ENCODE data around the gene NPLOC4.

Gene NPLOC4

DNA sequence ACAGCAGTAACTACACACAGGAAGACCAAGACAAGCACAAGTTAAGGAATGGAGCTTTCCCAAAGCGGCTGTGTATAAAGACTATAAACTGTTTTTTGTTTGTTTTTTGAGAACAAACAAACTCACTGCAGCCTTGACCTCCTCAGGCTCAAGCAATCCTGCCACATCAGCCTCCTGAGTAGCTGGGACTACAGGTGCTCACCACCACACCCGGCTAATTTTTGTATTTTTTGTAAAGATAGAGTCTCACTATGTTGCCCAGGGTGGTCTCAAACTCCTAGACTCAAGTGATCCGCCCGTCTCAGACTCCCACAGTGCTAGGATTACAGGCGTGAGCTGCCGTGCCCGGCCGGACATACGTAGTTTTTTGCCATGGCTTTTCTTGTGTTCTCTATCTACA, 23.5 kb upstream of the NPLOC4 start:
- DNase-seq: no peak

DNA sequence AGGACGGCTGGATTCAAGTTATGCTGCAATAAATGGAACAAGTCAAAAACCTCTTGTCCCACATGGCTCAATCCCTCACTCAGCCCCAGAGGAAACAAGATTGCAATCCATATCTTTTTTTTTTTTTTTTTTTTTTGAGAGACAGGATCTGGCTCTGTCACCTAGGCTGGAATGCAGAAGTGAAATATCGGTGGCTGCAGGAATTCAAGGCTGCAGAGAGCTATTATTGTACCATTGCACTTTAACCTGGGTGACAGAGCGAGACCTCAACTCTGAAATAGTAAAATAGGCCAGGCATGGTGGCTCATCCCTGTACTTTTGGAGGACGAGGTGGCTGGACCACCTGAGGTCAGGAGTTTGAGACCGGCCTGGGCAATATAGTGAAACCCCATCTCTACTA, 22.1 kb upstream of the NPLOC4 start:
- no peak for DNase-seq

DNA sequence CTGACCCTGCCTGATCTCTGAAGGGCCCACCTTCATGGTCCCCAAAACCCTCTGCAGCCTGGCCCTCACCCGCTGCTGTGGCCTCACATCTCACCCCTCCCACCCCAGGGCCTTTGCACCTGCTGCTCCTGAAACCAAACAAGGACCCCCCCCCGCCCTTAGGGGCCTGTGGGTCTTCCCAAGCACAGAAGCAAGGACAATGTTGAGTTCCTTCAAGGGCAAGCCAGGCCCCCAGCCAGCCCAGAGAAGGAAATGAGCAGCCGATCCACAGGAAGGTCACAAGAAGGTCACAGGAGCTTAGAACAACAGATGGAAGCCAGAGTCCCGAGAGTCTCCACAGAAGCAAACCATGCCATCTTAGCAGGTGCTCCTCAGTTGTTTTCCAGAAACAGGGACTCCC, 19.9 kb upstream of the NPLOC4 start:
- DNase-seq: no peak

DNA sequence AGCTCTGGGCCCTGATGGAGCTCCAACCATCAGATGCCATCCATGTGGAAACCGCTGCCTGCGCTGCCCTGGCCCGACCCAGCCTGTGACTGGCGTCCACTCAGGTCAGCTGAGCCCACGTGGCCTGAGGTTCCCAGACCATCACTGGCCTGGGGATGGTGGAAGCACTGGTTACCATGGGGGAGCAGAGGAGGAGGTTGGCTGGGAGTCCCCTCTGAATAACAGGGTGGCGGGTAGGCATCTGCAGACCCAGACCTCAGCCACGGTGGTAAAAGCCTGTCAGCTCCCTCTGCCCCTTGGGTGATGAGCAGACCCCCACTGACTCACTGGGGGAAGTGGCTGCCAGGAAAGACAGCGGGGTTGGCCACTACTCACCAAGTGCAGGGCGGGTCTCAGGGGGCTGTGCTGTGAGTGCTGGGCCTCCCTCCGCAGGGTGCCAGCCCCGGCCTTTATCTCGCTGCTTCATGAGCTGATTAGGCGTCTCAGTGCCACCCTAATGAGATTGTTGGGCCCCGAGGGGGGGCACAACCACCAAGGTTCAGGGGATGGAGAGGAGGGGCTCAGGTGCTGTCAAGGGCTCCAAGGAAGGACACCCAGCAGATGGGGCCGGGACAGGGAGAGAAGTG, 19.3 kb upstream of the NPLOC4 start, which contains the start of gene PDE6G:
TSS of gene PDE6G (minus strand) at position 425 of the 626 bp plus-strand sequence. CDS start 3,237 bp downstream, outside the sequence.
- DNase-seq: no peak

DNA sequence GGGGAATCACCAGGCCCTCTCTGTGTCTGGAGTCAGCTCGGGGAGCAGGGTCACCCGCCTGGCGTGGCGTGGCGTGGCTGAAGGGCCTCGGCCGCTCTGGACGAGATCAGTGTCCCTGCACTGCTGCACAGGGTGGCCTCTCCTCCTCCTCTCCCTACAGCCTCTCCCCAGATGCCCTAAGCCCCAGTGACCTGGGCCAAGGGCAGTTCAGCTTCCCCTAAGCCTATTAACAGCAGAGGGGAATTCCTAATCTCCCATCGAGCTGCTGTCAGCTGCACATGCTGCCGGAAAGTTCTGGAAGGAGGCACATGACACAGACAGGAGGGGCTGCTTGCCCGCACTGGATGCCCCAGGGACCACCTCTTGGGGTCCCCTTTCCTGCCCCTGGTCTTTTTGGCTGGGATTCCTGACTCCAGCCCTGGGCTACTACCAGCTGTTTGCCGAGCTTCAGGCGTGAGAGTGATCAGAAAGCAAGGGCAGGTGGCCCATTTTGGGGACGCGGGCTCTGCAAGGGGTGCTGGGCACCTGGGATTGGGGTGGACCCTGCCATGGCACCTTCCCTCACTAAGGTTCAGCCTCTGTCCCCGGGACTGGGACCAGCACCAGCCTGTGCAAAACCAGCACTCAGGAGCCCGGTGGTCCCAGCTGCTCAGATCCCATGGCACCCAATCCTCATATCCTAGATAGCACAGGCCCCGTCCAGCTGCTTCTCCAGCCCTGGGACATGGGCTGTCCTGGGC, 18.6 kb upstream of the NPLOC4 start:
- DNase-seq: no peak

DNA sequence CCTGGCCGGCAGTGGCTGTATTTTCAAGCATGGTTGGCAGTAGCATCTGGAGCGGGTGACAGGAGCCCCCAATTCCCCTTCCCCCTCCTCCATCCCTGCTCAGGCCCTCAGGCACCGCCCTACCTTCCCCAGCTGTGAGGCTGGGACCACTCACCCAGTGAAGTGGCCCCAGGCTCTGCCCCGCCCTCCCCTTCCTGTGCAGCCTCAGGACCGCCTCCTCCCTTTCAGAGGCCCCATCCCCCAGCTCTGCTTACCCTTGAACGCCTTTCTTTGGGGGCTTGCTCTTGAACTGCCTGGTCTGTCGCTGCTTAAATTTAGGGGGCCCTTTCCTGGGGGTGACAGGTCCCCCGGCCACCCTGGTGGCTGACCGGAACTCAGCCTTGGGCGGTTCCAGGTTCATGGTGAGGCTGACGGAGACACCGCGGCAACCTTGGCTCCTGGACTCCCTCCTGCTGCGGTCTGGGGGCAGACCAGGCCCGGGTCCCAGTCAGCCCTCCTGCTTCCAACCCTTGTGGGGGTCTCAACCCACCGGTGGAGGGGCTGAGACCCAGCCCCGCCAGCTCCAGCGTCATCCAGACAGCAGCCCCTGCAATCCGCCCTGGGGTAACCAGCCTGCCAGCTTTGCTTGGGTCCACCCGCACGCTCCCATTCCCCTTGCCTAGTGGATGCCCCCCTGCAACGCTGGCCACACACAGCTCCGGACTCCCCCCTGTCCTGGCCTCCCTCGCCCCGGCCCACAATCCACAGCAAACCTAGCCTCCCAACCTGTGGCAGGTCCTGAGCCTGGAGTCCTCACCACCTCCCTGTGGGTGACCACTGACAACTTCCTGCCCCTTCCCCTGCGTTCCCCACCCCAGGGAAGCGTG, 16.2 kb upstream of the NPLOC4 start:
- no peak for DNase-seq

DNA sequence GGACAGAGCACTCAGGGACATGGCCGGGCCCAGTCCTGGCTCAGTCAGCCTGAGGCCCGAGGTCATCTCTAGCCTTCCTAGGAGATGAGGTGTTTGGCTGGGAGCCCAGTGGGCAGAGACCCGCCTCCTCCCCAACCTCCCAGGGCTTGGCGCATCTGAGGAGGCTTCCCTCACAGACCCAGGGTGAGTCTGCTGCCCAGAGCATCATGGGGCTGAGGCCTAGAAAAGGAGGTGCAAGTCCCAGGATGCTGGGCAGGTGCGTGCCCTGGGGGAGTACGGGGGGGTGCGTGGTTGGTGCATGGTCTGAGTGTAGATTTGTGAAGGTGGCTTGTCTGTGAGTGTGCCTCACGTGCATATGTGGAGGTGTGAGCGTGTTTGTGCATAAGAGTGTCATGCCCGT, 14.8 kb upstream of the NPLOC4 start:
- no peak for DNase-seq

DNA sequence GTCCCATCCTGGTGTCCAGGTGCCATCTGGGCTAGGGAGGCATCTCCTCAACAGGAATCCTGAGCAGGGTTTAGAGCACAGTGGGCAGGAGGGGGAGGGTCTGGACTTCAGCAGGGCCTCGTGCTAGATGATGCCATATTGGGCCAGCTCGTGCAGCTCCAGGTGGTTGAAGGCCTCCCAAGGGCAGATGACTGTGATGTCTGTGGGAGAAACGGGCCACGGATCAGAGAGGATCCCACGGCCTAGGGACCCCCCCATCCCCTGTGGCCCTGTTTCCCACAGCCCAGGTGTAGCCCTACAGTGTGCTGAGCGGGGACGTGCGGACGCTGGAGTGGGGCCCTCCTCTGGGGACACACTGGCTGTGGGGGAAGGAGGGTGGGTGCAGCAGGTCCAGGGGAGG, 14.0 kb upstream of the NPLOC4 start:
- DNase-seq: no peak

DNA sequence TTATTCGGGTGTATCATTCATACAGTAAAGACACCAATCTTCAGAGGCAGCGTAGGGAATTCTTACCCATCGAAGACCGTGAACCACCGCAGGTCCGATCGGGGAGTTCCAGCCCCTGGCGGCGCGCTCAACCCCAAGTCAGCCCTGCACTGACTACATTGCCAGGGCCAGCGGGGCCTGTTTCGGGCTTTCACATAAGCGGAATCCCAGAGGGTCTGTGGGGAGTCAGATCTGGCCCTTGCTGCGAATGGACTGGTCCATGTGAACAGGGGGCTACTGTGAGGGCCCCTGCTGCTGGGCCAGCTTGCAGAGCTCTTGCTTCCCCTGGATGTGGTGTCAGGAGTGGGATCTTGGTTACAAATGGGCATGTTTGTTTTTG, 11.8 kb upstream of the NPLOC4 start:
- no peak for DNase-seq

DNA sequence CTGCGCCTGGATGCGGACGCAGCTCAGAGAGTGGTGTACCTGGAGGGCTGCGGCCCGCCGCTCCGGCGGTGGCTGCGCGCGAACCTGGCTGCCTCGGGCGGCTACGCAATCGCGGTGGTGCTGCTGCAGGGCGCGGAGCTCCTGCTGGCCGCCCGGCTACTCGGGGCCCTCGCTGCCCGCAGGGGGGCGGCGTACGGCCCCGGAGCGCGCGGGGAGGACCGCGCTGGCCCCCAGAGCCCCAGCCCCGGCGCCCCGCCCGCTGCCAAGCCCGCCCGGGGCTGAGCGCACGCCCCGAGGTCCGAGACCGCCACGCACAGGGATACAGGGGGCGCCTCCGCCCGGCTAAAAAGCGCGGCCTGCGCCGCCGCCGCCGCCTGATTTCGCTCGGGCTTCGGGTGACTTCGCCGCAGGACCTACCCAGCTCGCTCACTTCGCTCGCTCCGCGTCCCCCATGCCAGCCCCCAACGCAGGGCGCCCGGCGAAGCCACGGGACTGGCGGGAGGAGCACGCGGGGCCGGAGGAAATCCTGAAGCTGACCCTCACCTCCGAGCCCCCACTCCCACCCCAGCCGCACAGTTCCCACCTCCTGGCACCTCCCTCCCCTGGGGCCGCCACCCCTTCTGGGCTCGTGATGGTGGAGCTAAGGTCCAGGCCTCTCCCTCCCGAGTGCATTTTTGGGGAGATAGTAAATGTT, 11.2 kb upstream of the NPLOC4 start:
- no peak for DNase-seq

DNA sequence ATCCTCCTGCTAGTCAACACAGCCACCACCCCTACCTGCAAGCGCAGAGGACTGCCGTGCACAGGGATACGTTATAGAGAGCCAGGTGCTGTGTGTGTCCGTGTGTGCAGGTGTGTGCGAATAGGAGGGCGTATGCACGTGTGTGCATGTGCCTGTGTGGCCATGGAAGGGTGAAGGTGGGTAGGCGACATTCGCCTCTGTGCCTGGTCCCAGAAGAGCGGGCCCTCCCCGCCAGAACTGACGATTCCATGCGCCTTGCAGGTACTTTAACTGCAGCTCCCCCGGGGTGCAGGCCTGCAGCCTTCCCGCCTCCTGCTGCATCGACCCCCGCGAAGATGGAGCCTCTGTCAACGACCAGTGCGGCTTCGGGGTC, 10.7 kb upstream of the NPLOC4 start:
- DNase-seq: no peak

DNA sequence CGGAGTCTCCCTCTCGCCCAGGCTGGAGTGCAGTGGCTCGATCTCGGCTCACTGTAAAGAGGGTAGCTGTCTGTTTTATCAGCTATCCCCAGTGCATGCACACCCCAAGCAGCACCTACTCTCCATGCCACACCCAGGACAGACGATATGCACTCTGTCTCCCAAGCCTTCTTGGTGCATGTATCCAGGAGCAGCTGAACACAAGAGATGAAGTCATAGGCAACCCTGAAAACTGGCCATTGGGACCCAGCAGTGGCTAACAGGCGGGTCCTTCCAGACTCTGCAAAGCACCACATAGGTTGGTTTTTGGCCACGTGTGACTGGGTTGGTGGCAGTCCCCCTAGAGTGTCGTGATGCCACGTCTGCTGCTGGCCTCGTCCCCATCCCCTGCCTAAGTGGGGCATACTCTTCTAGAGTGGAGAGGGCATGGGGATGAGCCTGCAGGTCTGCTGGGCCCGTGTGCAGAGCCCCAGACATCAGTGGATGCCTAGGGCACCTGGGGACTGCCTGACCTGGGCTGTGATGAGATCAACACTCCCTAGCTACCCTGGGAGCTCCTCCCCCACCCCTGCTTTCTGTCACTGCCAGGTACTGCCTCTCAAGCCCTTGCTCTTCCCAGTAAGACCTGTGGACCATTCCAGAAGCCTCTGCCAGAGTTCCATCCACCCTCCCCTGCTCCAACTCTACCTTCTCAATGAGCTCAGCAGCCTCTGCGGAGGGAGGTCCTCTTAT, 10.1 kb upstream of the NPLOC4 start:
- DNase-seq: no peak

DNA sequence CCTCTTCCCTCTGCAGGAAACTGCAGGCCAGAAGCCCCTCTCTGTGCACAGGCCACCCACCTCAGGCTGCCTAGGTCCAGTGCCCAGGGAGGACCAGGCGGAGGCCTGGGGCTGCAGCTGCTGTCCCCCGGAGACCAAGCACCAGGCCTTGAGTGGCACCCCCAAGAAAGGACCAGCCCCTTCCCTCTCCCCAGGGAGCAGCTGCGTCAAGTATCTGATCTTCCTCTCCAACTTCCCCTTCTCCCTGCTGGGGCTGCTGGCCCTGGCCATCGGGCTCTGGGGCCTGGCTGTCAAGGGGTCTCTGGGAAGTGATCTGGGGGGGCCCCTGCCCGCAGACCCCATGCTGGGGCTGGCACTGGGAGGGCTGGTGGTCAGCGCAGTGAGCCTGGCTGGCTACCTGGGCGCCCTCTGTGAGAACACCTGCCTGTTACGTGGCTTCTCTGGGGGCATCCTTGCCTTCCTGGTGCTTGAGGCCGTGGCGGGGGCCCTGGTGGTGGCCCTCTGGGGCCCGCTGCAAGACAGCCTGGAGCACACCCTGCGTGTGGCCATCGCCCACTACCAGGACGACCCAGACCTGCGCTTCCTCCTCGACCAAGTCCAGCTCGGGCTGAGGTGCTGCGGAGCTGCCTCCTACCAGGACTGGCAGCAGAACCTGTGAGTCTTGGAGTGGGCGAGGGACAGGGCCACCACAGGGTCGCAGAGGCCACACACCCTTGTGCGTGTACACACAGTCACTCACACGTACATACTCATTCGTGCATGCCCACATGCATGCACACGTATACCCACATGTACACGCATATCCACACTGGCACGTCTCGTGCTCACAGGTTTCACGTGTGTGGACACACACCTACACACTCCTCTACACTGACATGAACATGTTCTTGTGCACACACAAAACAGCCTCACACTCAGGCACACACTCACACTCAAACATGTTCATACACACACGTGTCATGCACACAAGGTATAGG, 8.4 kb upstream of the NPLOC4 start:
- DNase-seq: no peak

DNA sequence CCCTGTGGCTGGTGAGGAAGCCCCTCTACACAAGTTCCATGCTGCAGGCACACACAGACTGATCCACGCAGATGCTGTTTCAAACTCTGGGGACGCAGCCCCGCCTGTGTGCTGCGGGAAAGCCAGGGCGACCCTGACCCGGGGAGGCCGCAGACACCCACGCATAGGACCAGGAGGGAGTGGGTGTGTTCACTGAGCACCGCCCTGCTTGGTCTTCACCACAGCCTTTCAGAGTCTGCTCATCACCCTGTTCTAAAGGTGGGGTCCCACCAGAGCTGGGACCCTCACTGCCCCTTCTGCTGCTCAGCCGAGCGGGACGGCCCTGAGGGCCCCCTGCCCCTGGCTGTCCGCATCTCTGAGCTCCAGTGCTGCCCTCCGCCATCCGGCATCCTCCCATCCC, 7.6 kb upstream of the NPLOC4 start:
- no peak for DNase-seq

DNA sequence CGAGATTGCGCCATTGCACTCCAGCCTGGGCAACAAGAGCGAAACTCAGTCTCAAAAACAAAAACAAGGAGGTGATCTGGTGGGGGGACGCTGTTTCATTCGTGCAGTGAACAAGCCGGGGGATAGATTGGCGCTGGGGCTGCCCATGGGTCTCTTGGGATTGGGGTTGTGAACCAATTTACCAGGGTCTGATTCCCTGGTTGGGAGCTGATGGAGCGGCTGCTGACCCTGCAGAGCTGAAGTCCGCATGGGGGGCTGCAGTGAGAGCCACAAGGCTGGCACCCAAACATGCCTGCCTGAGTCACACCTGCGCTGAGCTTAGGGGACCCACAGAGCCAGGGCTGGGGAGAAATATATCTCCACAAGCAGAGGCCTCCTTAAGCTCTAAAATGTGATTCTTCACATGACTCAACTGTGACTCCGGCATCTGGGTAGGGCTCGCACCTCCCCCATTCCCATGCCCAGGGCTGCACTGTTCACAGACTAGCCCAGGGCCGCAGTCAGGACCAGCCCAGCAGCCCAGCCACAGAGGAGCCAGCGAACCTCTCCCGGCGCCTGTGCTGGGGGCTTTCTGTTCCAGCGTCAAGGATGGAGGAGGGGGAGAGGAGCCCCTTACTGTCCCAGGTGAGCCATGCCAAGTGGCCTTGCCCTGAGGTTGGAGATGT, 5.0 kb upstream of the NPLOC4 start:
- no peak for DNase-seq

DNA sequence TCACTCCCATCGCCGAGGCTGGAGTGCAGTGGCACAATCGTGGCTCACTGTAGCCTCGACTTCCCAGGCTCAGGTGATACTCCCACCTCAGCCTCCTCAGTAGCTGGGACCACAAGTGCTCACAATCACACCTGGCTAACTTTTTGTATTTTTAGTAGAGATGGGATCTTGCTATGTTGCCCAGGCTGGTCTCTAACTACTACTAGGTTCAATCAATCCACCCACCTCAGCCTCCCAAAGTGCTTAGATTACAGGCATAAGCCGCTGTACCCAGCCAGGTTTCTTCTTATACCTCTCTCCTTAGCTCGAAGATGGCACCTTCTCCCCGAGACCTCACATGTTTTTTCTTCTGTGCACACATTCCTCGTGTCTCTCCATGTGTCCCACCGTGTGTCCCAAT, 3.1 kb upstream of the NPLOC4 start:
- DNase-seq: no peak

DNA sequence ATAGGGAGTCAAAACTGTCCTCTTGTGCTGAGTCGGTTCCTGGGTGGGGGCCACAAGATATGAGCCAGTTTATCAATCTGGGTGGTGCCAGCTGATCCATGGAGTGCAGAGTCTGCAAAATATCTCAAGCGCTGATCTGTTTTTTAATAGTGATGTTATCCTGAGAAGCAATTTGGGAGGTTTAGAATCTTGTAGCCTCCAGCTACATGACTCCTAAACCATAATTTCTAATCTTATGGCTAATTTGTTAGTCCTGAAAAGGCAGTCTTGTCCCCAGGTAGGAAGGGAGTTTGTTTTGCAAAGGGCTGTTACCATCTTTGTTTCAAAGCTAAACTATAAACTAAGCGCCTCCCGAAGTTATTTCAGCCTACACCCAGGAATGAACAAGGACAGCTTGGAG, 1.8 kb upstream of the NPLOC4 start:
- no peak for DNase-seq

DNA sequence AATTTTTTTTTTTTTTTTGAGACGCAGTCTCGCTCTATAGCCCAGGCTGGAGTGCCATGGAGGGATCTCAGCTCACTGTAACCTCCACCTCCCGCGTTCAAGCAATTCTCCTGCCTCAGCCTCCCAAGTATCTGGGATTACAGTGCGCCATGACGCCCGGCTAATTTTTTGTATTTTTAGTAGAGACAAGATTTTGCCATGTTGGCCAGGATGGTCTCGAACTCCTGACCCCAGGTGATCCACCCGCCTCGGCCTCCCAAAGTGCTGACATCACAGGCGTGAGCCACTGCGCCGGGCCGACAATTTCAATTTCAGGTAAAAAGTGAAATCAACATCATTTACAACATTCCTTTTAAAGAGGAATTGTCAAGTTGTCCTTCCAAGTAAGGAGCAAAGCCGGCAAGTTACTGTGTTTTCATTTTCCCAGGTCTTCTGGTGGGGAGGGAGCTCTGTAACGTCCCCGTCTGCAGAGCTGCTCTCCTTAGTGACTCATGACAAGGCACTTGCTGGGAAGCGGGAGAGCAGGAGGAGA, 873 bp downstream of the NPLOC4 start:
- no peak for DNase-seq

DNA sequence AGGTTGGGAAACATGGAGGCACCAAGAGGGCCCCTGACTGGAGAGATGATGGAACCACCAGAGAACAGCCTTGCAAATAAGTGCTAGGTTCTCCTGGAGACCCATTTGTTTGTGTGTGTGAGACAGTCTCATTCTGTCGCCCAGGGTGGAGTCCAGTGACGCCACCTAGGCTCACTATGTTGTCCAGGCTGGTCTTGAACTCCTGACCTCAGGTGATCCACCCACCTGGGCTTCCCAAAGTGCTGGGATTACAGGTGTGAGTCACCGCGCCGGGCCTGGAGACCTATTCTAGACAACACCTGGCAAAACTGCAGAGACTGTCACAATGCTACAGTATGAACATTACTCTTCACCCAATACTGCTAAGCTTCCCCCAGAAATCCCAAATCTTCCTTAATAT, 1.5 kb downstream of the NPLOC4 start:
- DNase-seq: no peak

DNA sequence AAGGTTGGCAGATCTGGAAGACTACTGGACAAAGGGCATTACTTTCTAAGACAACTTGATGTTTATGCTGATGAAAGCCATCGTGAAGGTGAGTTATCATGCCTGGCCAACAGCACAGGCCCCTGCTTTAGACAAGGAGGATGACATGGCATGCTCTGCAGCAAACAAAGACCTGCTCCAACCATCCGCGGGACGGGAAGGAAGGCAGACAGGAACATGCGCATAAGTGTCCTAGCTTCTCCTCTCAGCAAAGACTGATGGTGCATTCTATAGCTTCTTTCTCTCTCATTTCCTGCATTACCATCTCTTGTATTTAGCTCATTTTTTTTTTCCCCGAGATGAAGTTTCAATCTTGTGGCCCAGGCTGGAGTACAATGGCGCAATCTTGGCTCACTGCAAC, 5.4 kb downstream of the NPLOC4 start:
- no peak for DNase-seq

DNA sequence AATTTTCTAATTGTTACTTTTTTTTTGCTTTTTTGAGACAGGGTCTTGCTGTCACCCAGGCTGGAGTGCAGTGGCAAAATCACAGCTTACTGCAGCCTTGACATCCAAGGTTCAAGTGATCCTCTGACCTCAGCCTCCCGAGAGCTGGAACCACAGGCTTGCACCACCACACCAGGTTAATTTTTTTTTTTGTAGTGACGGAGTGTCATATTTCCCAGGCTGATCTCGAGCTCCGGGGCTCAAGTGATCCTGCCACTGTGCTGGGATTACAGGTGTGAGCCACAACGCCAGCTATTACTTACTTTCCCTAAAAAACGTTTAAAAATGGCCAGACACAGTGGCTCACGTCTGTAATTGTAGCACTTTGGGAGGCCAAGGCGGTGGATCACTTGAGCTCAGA, 6.6 kb downstream of the NPLOC4 start:
- DNase-seq: no peak
